GM13976 (cell line): Measurements from ENCODE around the gene EVI2B.
"Not testable (repeated sequence)": the region's sequence is repeated elsewhere in the genome, so short reads cannot be mapped to it uniquely, and the experiment has no call there.

ENCODE experiments used
- DNase-seq: peaks from one replicate; pipeline ENCODE4 v3.0.0; 2012; ENCODE audit warnings: low spot score
- CTCF ChIP-seq: IDR thresholded peaks from 2 replicates; pipeline ENCODE4 v1.5.1; 2012; ENCODE audit warnings: borderline replicate concordance, mild to moderate bottlenecking; ENCODE audit not compliant: insufficient read depth; ENCODE audit errors: extremely low read depth, missing control alignments, control extremely low read depth
- in situ Hi-C: fragments of 300-500 bp; cut with MboI; formaldehyde crosslinking; loops from one replicate; pipeline ENCODE4 v1.12.0; 2022; ENCODE audit warnings: low sequenced_read_pairs, mixed read lengths, inconsistent platforms; ENCODE audit not compliant: unreplicated experiment

Gene EVI2B

DNA sequence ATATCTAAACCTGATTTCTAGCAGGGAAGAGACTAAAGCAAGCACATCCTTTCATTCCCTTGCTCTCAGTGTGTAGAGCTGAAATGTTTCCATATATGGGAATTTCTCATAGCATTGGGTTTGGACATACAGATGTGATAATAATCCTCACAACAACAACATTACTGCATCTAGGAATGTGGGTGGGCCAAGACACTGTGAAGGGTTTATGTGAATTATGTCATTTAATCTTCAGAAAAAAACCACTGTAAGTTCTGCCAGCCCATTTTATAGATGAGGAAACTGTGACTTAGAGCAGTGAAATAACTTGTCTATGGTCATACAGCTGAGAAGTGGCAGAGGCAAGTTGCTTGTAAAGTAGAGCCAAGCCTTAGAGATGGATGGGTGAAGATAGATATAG lies 22.0 kb downstream of the EVI2B start:
- no peak for TF ChIP-seq CTCF
- DNase-seq = no peak
- in situ Hi-C loops = no loop called here

GRCh38 chr17:31289790-31290189 lies 24.1 kb downstream of the EVI2B start:
- in situ Hi-C loops = no loop called here
- no peak for TF ChIP-seq CTCF
- no peak for DNase-seq

DNA sequence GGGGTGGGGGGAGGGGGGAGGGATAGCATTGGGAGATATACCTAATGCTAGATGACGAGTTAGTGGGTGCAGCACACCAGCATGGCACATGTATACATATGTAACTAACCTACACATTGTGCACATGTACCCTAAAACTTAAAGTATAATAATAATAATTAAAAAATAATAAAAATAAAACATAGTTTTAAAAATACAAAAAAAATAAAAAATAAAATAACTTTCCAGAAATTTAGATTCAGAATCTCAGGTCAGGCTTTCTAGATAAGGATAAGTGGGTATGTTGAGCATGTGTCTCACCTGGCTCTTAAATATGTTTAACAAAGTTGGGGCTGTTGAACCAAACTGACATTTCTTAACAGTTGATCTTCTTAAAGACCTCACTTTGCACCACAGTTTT lies 25.9 kb downstream of the EVI2B start:
- DNase-seq, in situ Hi-C loops: not testable (repeated sequence)

GRCh38 chr17:31286587-31286986 lies 27.3 kb downstream of the EVI2B start:
- TF ChIP-seq CTCF = no peak
- in situ Hi-C loops = no loop called here
- no peak for DNase-seq

DNA sequence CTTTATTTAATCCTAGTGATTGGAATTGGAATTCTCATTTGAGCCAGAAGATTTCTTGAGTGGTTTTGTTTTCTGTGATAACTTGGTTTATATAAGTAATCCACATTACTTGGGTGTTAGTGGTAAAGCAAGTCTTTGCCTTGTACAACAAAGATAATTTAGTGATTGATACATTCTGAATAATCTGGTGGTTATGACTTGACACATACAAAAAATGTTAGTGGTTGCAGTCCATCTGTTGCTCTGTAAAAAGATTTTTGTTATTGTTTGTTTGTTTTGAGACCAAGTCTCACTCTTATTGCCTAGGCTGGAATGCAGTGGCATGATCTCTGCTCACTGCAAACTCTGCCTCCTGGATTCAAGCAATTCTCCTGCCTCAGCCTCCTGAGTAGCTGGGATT lies 30.0 kb downstream of the EVI2B start:
- in situ Hi-C loops = no loop called here
- no peak for TF ChIP-seq CTCF
- DNase-seq = no peak

DNA sequence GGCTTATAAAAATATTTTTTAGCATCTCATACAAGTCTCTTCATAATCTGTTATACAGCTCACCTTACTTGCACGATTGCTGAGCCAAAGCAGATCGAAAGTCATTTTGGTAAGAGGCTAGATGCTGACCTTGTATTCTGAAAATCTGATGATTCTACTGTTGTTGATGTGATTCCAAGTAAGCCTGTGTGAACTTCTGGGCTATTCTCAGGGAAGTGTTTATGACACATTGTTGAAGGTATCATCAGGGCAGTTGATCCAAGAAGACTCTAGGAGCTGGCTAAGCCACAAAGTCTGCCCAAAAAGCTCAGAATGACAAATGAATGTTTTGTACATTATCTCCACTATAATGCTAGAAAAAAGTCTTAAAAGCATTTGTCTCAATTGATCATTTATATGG lies 32.8 kb downstream of the EVI2B start:
- in situ Hi-C loops = no loop called here
- no peak for TF ChIP-seq CTCF
- no peak for DNase-seq

DNA sequence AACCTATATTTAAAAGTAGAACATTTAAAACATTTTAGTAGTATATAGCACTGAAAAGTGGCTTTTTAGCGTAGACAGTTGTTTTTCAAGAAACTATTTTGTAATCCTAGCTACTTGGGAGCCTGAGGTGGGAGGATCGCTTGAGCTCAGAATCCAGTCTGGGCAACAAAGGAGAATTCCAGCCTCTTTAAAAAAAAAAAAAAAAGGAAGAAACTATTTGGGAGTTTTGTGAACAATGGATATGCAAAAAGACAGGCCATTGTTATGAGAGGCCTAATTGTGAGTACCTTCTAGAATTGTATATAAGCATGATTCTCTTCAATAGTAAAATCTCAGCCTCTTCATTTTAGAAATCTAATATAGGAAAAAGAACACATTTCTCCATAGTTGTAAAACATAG lies 34.5 kb downstream of the EVI2B start:
- no peak for TF ChIP-seq CTCF
- DNase-seq = no peak
- in situ Hi-C loops = no loop called here
